ENCODE measurements around the gene PPP1R1B.

Gene PPP1R1B

GRCh38 chr17:39639566-39640458 is 13.1 kb downstream of the PPP1R1B start:
- no peak for DNase-seq (ENCODE audit: extremely low spot score)
- POLR2A ChIA-PET: no interaction called here
- CTCF ChIA-PET: interaction anchor here (0.8 to 9.7 kb wide), 6 partner anchors 9 to 90 kb away, joined by 3 to 112 read pairs (median 6); no protein-coding TSS in a partner anchor
- no peak for TF ChIP-seq CTCF (IDR thresholded peaks at IDR 0.05; ENCODE audit: control extremely low read depth, extremely low read depth, low read depth, missing control alignments)

- no peak for TF ChIP-seq CTCF (IDR thresholded peaks at IDR 0.05; ENCODE audit: control extremely low read depth, extremely low read depth, low read depth, missing control alignments)
- ChIA-PET POLR2A (no interaction called here), CTCF (interaction anchor here (1.7 to 9.7 kb wide), 3 partner anchors 12 to 19 kb away, joined by 4 to 112 read pairs (median 59); no protein-coding TSS in a partner anchor)
- no peak for DNase-seq (ENCODE audit: extremely low spot score)
These were observed 13.9 kb downstream of the PPP1R1B start for GRCh38 chr17:39640591-39641031.

GRCh38 chr17:39641097-39641496 is 14.3 kb downstream of the PPP1R1B start:
- DNase-seq (ENCODE audit: extremely low spot score): no peak
- POLR2A ChIA-PET: no interaction called here
- CTCF ChIA-PET: interaction anchor here (0.8 to 9.7 kb wide), 4 partner anchors 12 to 31 kb away, joined by 3 to 112 read pairs (median 32); no protein-coding TSS in a partner anchor
- TF ChIP-seq CTCF (IDR thresholded peaks at IDR 0.05; ENCODE audit: control extremely low read depth, extremely low read depth, low read depth, missing control alignments): no peak

GRCh38 chr17:39641883-39642282 is 15.1 kb downstream of the PPP1R1B start:
- ChIA-PET POLR2A (no interaction called here), CTCF (interaction anchor here (0.8 to 9.7 kb wide), 4 partner anchors 11 to 30 kb away, joined by 3 to 112 read pairs (median 32); no protein-coding TSS in a partner anchor)
- no peak for TF ChIP-seq CTCF (IDR thresholded peaks at IDR 0.05; ENCODE audit: control extremely low read depth, extremely low read depth, low read depth, missing control alignments)
- DNase-seq (ENCODE audit: extremely low spot score): no peak

GRCh38 chr17:39642291-39643074 is 15.7 kb downstream of the PPP1R1B start:
- ChIA-PET CTCF (interaction anchor here (1.3 to 9.7 kb wide), 4 partner anchors 8 to 21 kb away, joined by 5 to 112 read pairs (median 36); no protein-coding TSS in a partner anchor), POLR2A (no interaction called here)
- DNase-seq (ENCODE audit: extremely low spot score): no peak
- TF ChIP-seq CTCF (IDR thresholded peaks at IDR 0.05; ENCODE audit: control extremely low read depth, extremely low read depth, low read depth, missing control alignments): no peak

GRCh38 chr17:39643271-39643670 is 16.5 kb downstream of the PPP1R1B start:
- ChIA-PET POLR2A (no interaction called here), CTCF (interaction anchor here (1.3 to 9.7 kb wide), 4 partner anchors 9 to 22 kb away, joined by 5 to 112 read pairs (median 36); no protein-coding TSS in a partner anchor)
- no peak for TF ChIP-seq CTCF (IDR thresholded peaks at IDR 0.05; ENCODE audit: control extremely low read depth, extremely low read depth, low read depth, missing control alignments)
- no peak for DNase-seq (ENCODE audit: extremely low spot score)

Data from GM10248 (cell line).